HepG2 (cell line): ENCODE results near the gene MYO5B. TPM values are rescaled to one million over a fixed set of nuclear protein-coding genes. Genes with fewer than 3 reads are reported as not detected.

ENCODE experiments used
- ATAC-seq: fragments of 200-7000 bp; cut with Tn5 transposase; 3 replicates; pipeline ENCODE4 v1.9.1; 2020; ENCODE audit warnings: mild to moderate bottlenecking, moderate library complexity
- BruUV-seq: library from RNA; stranded (reverse); fragments of 400-500 nt; replicated peaks from 2 replicates; lab custom pipeline; 2021; lab: Mats Ljungman, UMichigan
- CTCF ChIA-PET: fragments of 300-600 bp; formaldehyde crosslinking; extraction: SDS; loops from one replicate; lab custom pipeline; 2021; ENCODE audit warnings: low total read pairs, inconsistent platforms, low intra/inter-chr PET ratio; lab: Yijun Ruan, JAX
- POLR2A ChIA-PET: fragments of 350-600 bp; sonication (Branson Sonifier 250); formaldehyde crosslinking; loops from one replicate; lab custom pipeline; 2020; ENCODE audit warnings: antibody characterized with exemption, inconsistent platforms; lab: Yijun Ruan, JAX
- DNase-seq: peaks from one replicate; pipeline ENCODE4 v3.0.0-alpha.2; 2015; ENCODE audit warnings: low spot score
- FAIRE-seq: peaks from 3 replicates; lab custom pipeline; 2011; peaks lifted over from hg19 to GRCh38; lab: Jason Lieb, UNC
- H2AFZ ChIP-seq: one replicate; pipeline ENCODE4 v1.6.1; 2011; ENCODE audit warnings: low read length, inconsistent platforms
- H3K27ac ChIP-seq: fragments of 300-600 bp; 3 replicates; pipeline ENCODE4 v1.8.0; 2011; ENCODE audit warnings: mixed run types, mild to moderate bottlenecking, mixed read lengths, low read length, inconsistent platforms; ENCODE audit not compliant: insufficient read depth; ENCODE audit errors: extremely low read length
- H3K27me3 ChIP-seq, 2 experiments: fragments of 200-600 bp in 1 of 2; 2 replicates in 1 of 2; 3 replicates in 1 of 2; pipeline versions ENCODE4 v1.6.0 to v1.8.0; 2011; ENCODE audit warnings: low read length in 2 of 2, mild to moderate bottlenecking in 2 of 2, moderate library complexity in 2 of 2, inconsistent platforms in 1 of 2; ENCODE audit not compliant: insufficient read depth in 2 of 2, control insufficient read depth in 1 of 2
- H3K36me3 ChIP-seq, 2 experiments: fragments of 200-600 bp in 1 of 2; replicated peaks in 1 of 2; 2 replicates in 1 of 2; 3 replicates in 1 of 2; pipeline versions ENCODE4 v1.5.1 to v1.8.0; 2011; ENCODE audit warnings: low read length in 2 of 2, inconsistent platforms in 1 of 2; ENCODE audit not compliant: insufficient read depth in 2 of 2, control insufficient read depth in 1 of 2
- H3K4me1 ChIP-seq: 2 replicates; pipeline ENCODE4 v1.5.1; 2012; ENCODE audit warnings: low read length, inconsistent platforms; ENCODE audit not compliant: insufficient read depth
- H3K4me2 ChIP-seq: 2 replicates; pipeline ENCODE4 v1.6.0; 2011; ENCODE audit warnings: low read depth, low read length, inconsistent platforms
- H3K4me3 ChIP-seq, 3 experiments: fragments of 200-600 bp in 1 of 3; sonication (generic), shearing (Covaris generic) in 1 of 3; replicated peaks in 1 of 3; 2 replicates each; pipeline ENCODE4 v1.5.1; 2011 to 2016; ENCODE audit warnings: low read length in 3 of 3, inconsistent platforms in 2 of 3, low read depth in 2 of 3, mild to moderate bottlenecking in 2 of 3, control low read depth in 1 of 3, mixed read lengths in 1 of 3; ENCODE audit not compliant: insufficient read depth in 1 of 3
- H3K79me2 ChIP-seq: one replicate; pipeline ENCODE4 v1.6.1; 2011; ENCODE audit warnings: low read length, inconsistent platforms; ENCODE audit not compliant: insufficient read depth
- H3K9ac ChIP-seq: 2 replicates; pipeline ENCODE4 v1.6.0; 2011; ENCODE audit warnings: mild to moderate bottlenecking, low read depth, low read length, inconsistent platforms; ENCODE audit not compliant: insufficient read depth
- H3K9me3 ChIP-seq: 2 replicates; pipeline ENCODE4 v1.5.1; 2012; ENCODE audit warnings: mild to moderate bottlenecking, low read length
- H4K20me1 ChIP-seq: 2 replicates; pipeline ENCODE4 v1.6.0; 2011; ENCODE audit warnings: inconsistent platforms, mild to moderate bottlenecking, low read length, moderate library complexity; ENCODE audit not compliant: insufficient read depth
- CHD4 ChIP-seq: fragments of 200-600 bp; sonication (generic); IDR thresholded peaks from 2 replicates; pipeline ENCODE4 v1.7.0; 2017; ENCODE audit warnings: mild to moderate bottlenecking, low read length, borderline replicate concordance
- DPF2 ChIP-seq: sonication (generic); formaldehyde crosslinking; IDR thresholded peaks from 2 replicates; pipeline ENCODE4 v1.4.0; 2020; ENCODE audit warnings: mild to moderate bottlenecking, low read depth, missing genetic modification reagents, borderline replicate concordance
- GPN1 ChIP-seq: sonication (generic); formaldehyde crosslinking; IDR thresholded peaks from 2 replicates; pipeline ENCODE4 v1.5.1; 2020; ENCODE audit warnings: missing genetic modification reagents, borderline replicate concordance
- HMG20B ChIP-seq: conservative IDR thresholded peaks from 2 replicates; pipeline ENCODE4 v1.6.1; 2016; ENCODE audit warnings: missing genetic modification reagents, missing compliant biosample characterization
- HNF4A ChIP-seq: sonication (generic); formaldehyde crosslinking; IDR thresholded peaks from 2 replicates; pipeline ENCODE4 v1.4.0; 2020; ENCODE audit warnings: missing genetic modification reagents
- KLF12 ChIP-seq: sonication (generic); formaldehyde crosslinking; IDR thresholded peaks from 2 replicates; pipeline ENCODE4 v1.4.0; 2020; ENCODE audit warnings: missing genetic modification reagents, borderline replicate concordance
- MED8 ChIP-seq: sonication (generic); formaldehyde crosslinking; IDR thresholded peaks from 2 replicates; pipeline ENCODE4 v1.8.1; 2023; ENCODE audit warnings: mild to moderate bottlenecking, missing genetic modification reagents; ENCODE audit not compliant: insufficient replicate concordance
- NCOA1 ChIP-seq: sonication (generic); formaldehyde crosslinking; IDR thresholded peaks from 2 replicates; pipeline ENCODE4 v1.9.0; 2021; ENCODE audit warnings: missing genetic modification reagents
- SETDB1 ChIP-seq: sonication (generic); formaldehyde crosslinking; IDR thresholded peaks from 2 replicates; pipeline ENCODE4 v1.5.1; 2020; ENCODE audit warnings: missing genetic modification reagents, mild to moderate bottlenecking, borderline replicate concordance
- SIN3A ChIP-seq: IDR thresholded peaks from 2 replicates; pipeline ENCODE4 v1.6.1; 2011; ENCODE audit warnings: low read depth, mild to moderate bottlenecking, control low read depth, low read length, borderline replicate concordance
- SP5 ChIP-seq: IDR thresholded peaks from 2 replicates; pipeline ENCODE4 v1.6.1; 2016; ENCODE audit warnings: low read depth, borderline replicate concordance
- TFDP1 ChIP-seq: IDR thresholded peaks from 2 replicates; pipeline ENCODE4 v1.6.1; 2016; ENCODE audit warnings: missing compliant biosample characterization, missing genetic modification reagents, borderline replicate concordance
- ZBTB21 ChIP-seq: sonication (generic); formaldehyde crosslinking; IDR thresholded peaks from 2 replicates; pipeline ENCODE4 v1.4.0; 2020; ENCODE audit warnings: missing genetic modification reagents
- ZNF142 ChIP-seq: sonication (generic); formaldehyde crosslinking; IDR thresholded peaks from 2 replicates; pipeline ENCODE4 v1.4.0; 2020; ENCODE audit warnings: missing genetic modification reagents
- ZNF441 ChIP-seq: sonication (generic); formaldehyde crosslinking; IDR thresholded peaks from 2 replicates; pipeline ENCODE4 v1.7.0; 2021; ENCODE audit warnings: missing genetic modification reagents, borderline replicate concordance
- ZNF496 ChIP-seq: sonication (generic); formaldehyde crosslinking; IDR thresholded peaks from 2 replicates; pipeline ENCODE4 v1.8.1; 2023; ENCODE audit warnings: mild to moderate bottlenecking, moderate library complexity, missing genetic modification reagents; ENCODE audit not compliant: insufficient replicate concordance
- ZNF616 ChIP-seq: sonication (generic); formaldehyde crosslinking; IDR thresholded peaks from 2 replicates; pipeline ENCODE4 v1.5.0; 2020; ENCODE audit warnings: low read depth, mild to moderate bottlenecking, missing genetic modification reagents
- ZNF619 ChIP-seq: sonication (generic); formaldehyde crosslinking; IDR thresholded peaks from 2 replicates; pipeline ENCODE4 v1.4.0; 2020; ENCODE audit warnings: mild to moderate bottlenecking, missing genetic modification reagents
- WGBS: methylation state at CpG from one replicate; pipeline ENCODE4 v1.1.6; 2017; ENCODE audit warnings: low lambda C conversion rate; 5-methylcytosine and 5-hydroxymethylcytosine counted together
- in situ Hi-C: cut with HindIII; loops from 2 replicates; pipeline ENCODE4 v1.10.0; 2017; ENCODE audit warnings: low pct_unique_long_range_greater_than_20kb; ENCODE audit not compliant: extremely low pct_ligation_motif_present
- intact Hi-C: fragments of 100-400 bp; cut with micrococcal nuclease; formaldehyde crosslinking; loops from one replicate; pipeline ENCODE4 v1.10.0; 2022; ENCODE audit not compliant: unreplicated experiment
- polyA plus RNA-seq, 8 experiments: library from polyadenylated mRNA; depleted of rRNA in 3 of 8; stranded (reverse) in 7 of 8; unstranded in 1 of 8; fragments of >200 nt; fragmentation: Illumina TruSeq in 4 of 8; extraction: Trizol in 4 of 8; gene quantifications; 2 replicates each; pipeline versions ENCODE4 v1.2.1 to v1.2.3, GENCODE V29; 2011 to 2016; ENCODE audit warnings: low read depth in 4 of 8, missing spikeins in 1 of 8, mixed read lengths in 1 of 8; ENCODE audit not compliant: insufficient read depth in 1 of 8
- total RNA-seq, 5 experiments: library from RNA; depleted of rRNA; stranded (reverse); fragments of >200 nt; fragmentation: Illumina TruSeq; extraction: Trizol; gene quantifications; 2 replicates each; pipeline ENCODE4 v1.2.3, GENCODE V29; 2016; ENCODE audit warnings: low read depth in 1 of 5

Gene MYO5B
- total and polyA plus RNA-seq, 2 of the 13 experiments (the other 11 are each of a cell fraction or from before 2014, with no cell fraction given) = 13.1 to 24.0 TPM

- 92% methylated on average over 9 of the region's 9 CpGs for WGBS
- ChIA-PET POLR2A (no interaction called here), CTCF (no interaction called here)
- in situ Hi-C loops (no loop called here), intact Hi-C loops (no loop called here)
- no peak overlapping the region for H3K27ac ChIP-seq
- no peaks in the 10 kb centered on the region for H3K27me3 ChIP-seq
- no TSS peak for BruUV-seq
- H3K9ac ChIP-seq = no peak overlapping the region
- no peaks in the 10 kb centered on the region for H3K9me3 ChIP-seq
- no peak overlapping the region for H3K4me3 ChIP-seq
- TF ChIP-seq HMG20B (CRISPR knock-in tag) = no peak
- TF ChIP-seq ZBTB21 (CRISPR knock-in tag) = no peak
- TF ChIP-seq ZNF496 (CRISPR knock-in tag) = no peak
- TF ChIP-seq NCOA1 = no peak
- TF ChIP-seq DPF2 (CRISPR knock-in tag) = no peak
- TF ChIP-seq SP5 (CRISPR knock-in tag) = no peak
- no peak for TF ChIP-seq MED8 (CRISPR knock-in tag)
- TF ChIP-seq ZNF616 = no peak
- TF ChIP-seq SIN3A = no peak
- TF ChIP-seq HNF4A (CRISPR knock-in tag) = no peak
- TF ChIP-seq SETDB1 (CRISPR knock-in tag) = no peak
- TF ChIP-seq ZNF619 (CRISPR knock-in tag) = no peak
- no peak for TF ChIP-seq GPN1
- no peak for TF ChIP-seq KLF12 (CRISPR knock-in tag)
- no peak for TF ChIP-seq ZNF142 (CRISPR knock-in tag)
- TF ChIP-seq CHD4 = no peak
- no peak for TF ChIP-seq TFDP1 (CRISPR knock-in tag)
- TF ChIP-seq ZNF441 (CRISPR knock-in tag) = no peak
- H3K4me2 ChIP-seq = no peak overlapping the region
- no peak overlapping the region for H2AFZ ChIP-seq
- H3K4me1 ChIP-seq = no peaks in the 10 kb centered on the region
- H3K36me3 ChIP-seq = no peaks in the 10 kb centered on the region
- H4K20me1 ChIP-seq = no peaks in the 10 kb centered on the region
- no peaks in the 10 kb centered on the region for H3K79me2 ChIP-seq
- FAIRE-seq (no peak), ATAC-seq (no peak), DNase-seq (no peak)
Observed at GRCh38 chr18:50135903-50136302, 59.0 kb downstream of the MYO5B start.
